ENCODE results near the gene LPP. TPM values are rescaled to one million over a fixed set of nuclear protein-coding genes. Genes with fewer than 3 reads are reported as not detected.

LPP gene
- total RNA-seq, 1 donor from 2014 or later = 222 TPM

- FAIRE-seq (no peak), DNase-seq (ENCODE audit: low read depth) (no peak)
- no peaks in the 10 kb centered on the region for H3K27me3 Mint-ChIP-seq (ENCODE audit: low read depth, unreplicated experiment)
- Histone ChIP-seq H3K9me3 (ENCODE audit: insufficient read depth, low read depth, low read length) (no peaks in the 10 kb centered on the region), H3K79me2 (ENCODE audit: insufficient read depth, low read length) (peaks cover 95% of the 10 kb centered on the region), H3K27ac (ENCODE audit: low read depth, low read length) (peak overlapping the region; percentile 30), H4K20me1 (ENCODE audit: insufficient read depth, low read length) (peaks cover 75% of the 10 kb centered on the region), H3K27me3 (ENCODE audit: insufficient read depth, low read length) (no peaks in the 10 kb centered on the region), H3K4me2 (ENCODE audit: low read length) (peak overlapping the region; percentile 1), H2AFZ (ENCODE audit: low read depth, low read length) (no peak overlapping the region), H3K9ac (ENCODE audit: low read length) (no peak overlapping the region), H3K4me3 (ENCODE audit: insufficient read depth, low read depth, low read length) (no peak overlapping the region), H3K36me3 (ENCODE audit: insufficient read depth, low read length) (peaks cover 11% of the 10 kb centered on the region), H3K4me1 (ENCODE audit: insufficient read depth, low read length) (peaks cover 28% of the 10 kb centered on the region)
- H3K27ac Mint-ChIP-seq (ENCODE audit: unreplicated experiment) = peak overlapping the region; percentile 31
- peaks cover 5% of the 10 kb centered on the region for H3K36me3 Mint-ChIP-seq (ENCODE audit: low read depth, unreplicated experiment)
- TF ChIP-seq EZH2 (IDR thresholded peaks at IDR 0.05; ENCODE audit: insufficient read depth, low read length) = no peak
- H3K4me3 Mint-ChIP-seq (ENCODE audit: unreplicated experiment) = peak overlapping the region; percentile 22
- peaks cover 56% of the 10 kb centered on the region for H3K4me1 Mint-ChIP-seq (ENCODE audit: low read depth, unreplicated experiment)
- H3K9me3 Mint-ChIP-seq (ENCODE audit: unreplicated experiment) = no peaks in the 10 kb centered on the region
Observed at GRCh38 chr3:188242436-188243123, 88.6 kb downstream of the LPP start.

DNA sequence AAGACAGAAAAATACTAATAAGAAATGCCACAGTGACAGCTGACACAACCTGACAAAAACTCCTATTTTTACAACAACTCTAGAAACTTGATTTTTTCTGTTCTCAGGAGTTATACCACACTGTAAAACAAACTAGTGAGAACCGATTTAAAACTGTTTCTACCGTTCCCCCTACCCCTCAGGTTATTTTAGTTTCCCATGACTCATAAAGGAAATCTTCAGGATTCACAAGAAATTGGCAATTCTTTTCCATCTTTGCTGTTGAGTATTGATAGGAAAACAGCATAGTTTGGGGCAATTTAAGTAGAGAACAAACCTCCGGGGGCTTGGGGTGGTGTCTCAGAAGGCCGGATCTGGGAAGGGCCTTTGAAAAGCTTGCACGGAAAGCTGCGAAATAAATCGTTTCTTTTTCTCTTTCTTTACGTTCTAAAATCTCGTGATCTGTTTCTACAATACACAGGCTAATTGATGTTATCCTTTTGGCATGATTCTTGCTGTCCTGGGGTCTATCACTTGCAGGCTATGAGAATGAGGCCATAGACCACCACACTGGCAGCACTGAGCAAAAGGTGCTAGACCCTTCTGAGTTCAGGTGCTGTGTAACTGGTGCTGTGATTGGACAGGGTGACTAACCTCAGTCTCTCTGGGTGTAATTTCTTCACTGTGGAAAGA, 89.3 kb downstream of the LPP start:
- peak overlapping the region; percentile 85 for H3K27ac Mint-ChIP-seq (ENCODE audit: unreplicated experiment)

GRCh38 chr3:188244395-188244861, 90.5 kb downstream of the LPP start:
- H3K9me3 ChIP-seq (ENCODE audit: insufficient read depth, low read depth, low read length) = no peaks in the 10 kb centered on the region
- Mint-ChIP-seq H3K9me3 (ENCODE audit: unreplicated experiment) (no peaks in the 10 kb centered on the region), H3K4me3 (ENCODE audit: unreplicated experiment) (no peak overlapping the region), H3K27ac (ENCODE audit: unreplicated experiment) (no peak overlapping the region), H3K27me3 (ENCODE audit: low read depth, unreplicated experiment) (no peaks in the 10 kb centered on the region), H3K4me1 (ENCODE audit: low read depth, unreplicated experiment) (peaks cover 53% of the 10 kb centered on the region), H3K36me3 (ENCODE audit: low read depth, unreplicated experiment) (peaks cover 7% of the 10 kb centered on the region)
- DNase-seq (ENCODE audit: low read depth) (peak; percentile 78), FAIRE-seq (peak; percentile 94)
- no peak for TF ChIP-seq EZH2 (IDR thresholded peaks at IDR 0.05; ENCODE audit: insufficient read depth, low read length)
- TF ChIP-seq, protein P1, sequence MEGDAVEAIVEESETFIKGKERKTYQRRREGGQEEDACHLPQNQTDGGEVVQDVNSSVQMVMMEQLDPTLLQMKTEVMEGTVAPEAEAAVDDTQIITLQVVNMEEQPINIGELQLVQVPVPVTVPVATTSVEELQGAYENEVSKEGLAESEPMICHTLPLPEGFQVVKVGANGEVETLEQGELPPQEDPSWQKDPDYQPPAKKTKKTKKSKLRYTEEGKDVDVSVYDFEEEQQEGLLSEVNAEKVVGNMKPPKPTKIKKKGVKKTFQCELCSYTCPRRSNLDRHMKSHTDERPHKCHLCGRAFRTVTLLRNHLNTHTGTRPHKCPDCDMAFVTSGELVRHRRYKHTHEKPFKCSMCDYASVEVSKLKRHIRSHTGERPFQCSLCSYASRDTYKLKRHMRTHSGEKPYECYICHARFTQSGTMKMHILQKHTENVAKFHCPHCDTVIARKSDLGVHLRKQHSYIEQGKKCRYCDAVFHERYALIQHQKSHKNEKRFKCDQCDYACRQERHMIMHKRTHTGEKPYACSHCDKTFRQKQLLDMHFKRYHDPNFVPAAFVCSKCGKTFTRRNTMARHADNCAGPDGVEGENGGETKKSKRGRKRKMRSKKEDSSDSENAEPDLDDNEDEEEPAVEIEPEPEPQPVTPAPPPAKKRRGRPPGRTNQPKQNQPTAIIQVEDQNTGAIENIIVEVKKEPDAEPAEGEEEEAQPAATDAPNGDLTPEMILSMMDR (IDR thresholded peaks at IDR 0.05; ENCODE audit: insufficient read depth, low read depth, low read length) = no peak
- H3K79me2 ChIP-seq (ENCODE audit: insufficient read depth, low read length) = peaks cover 94% of the 10 kb centered on the region
- H4K20me1 ChIP-seq (ENCODE audit: insufficient read depth, low read length) = peaks cover 72% of the 10 kb centered on the region
- H3K27ac ChIP-seq (ENCODE audit: low read depth, low read length) = peak overlapping the region; percentile 68
- peaks cover 7% of the 10 kb centered on the region for H3K36me3 ChIP-seq (ENCODE audit: insufficient read depth, low read length)
- no peak overlapping the region for H3K4me3 ChIP-seq (ENCODE audit: insufficient read depth, low read depth, low read length)
- H3K4me1 ChIP-seq (ENCODE audit: insufficient read depth, low read length) = peaks cover 28% of the 10 kb centered on the region
- no peaks in the 10 kb centered on the region for H3K27me3 ChIP-seq (ENCODE audit: insufficient read depth, low read length)
- H3K9ac ChIP-seq (ENCODE audit: low read length) = peak overlapping the region; percentile 18
- no peak overlapping the region for H2AFZ ChIP-seq (ENCODE audit: low read depth, low read length)
- H3K4me2 ChIP-seq (ENCODE audit: low read length) = peak overlapping the region; percentile 19

More for the DNA sequence above, 89.3 kb downstream of the LPP start:
- Histone ChIP-seq H3K4me3 (ENCODE audit: insufficient read depth, low read depth, low read length) (no peak overlapping the region), H3K9ac (ENCODE audit: low read length) (no peak overlapping the region), H4K20me1 (ENCODE audit: insufficient read depth, low read length) (peaks cover 73% of the 10 kb centered on the region), H3K79me2 (ENCODE audit: insufficient read depth, low read length) (peaks cover 95% of the 10 kb centered on the region), H3K9me3 (ENCODE audit: insufficient read depth, low read depth, low read length) (no peaks in the 10 kb centered on the region), H3K27me3 (ENCODE audit: insufficient read depth, low read length) (no peaks in the 10 kb centered on the region), H3K4me1 (ENCODE audit: insufficient read depth, low read length) (peaks cover 28% of the 10 kb centered on the region), H3K4me2 (ENCODE audit: low read length) (peak overlapping the region; percentile 3), H3K36me3 (ENCODE audit: insufficient read depth, low read length) (peaks cover 11% of the 10 kb centered on the region), H2AFZ (ENCODE audit: low read depth, low read length) (no peak overlapping the region), H3K27ac (ENCODE audit: low read depth, low read length) (peak overlapping the region; percentile 30)
- Mint-ChIP-seq H3K27me3 (ENCODE audit: low read depth, unreplicated experiment) (no peaks in the 10 kb centered on the region), H3K4me1 (ENCODE audit: low read depth, unreplicated experiment) (peaks cover 53% of the 10 kb centered on the region), H3K36me3 (ENCODE audit: low read depth, unreplicated experiment) (peaks cover 5% of the 10 kb centered on the region), H3K4me3 (ENCODE audit: unreplicated experiment) (no peak overlapping the region), H3K9me3 (ENCODE audit: unreplicated experiment) (no peaks in the 10 kb centered on the region)
- DNase-seq (ENCODE audit: low read depth) (no peak), FAIRE-seq (no peak)
- no peak for TF ChIP-seq EZH2 (IDR thresholded peaks at IDR 0.05; ENCODE audit: insufficient read depth, low read length)
- TF ChIP-seq, protein P1 (IDR thresholded peaks at IDR 0.05; ENCODE audit: insufficient read depth, low read depth, low read length) = no peak
